HepG2 (cell line): Measurements from ENCODE around the gene ADAM10. TPM values are rescaled to one million over a fixed set of nuclear protein-coding genes. Genes with fewer than 3 reads are reported as not detected.

Source experiments
- ATAC-seq: fragments of 200-7000 bp; cut with Tn5 transposase; 3 replicates; pipeline ENCODE4 v1.9.1; 2020; ENCODE audit warnings: mild to moderate bottlenecking, moderate library complexity
- BruUV-seq: library from RNA; stranded (reverse); fragments of 400-500 nt; replicated peaks from 2 replicates; lab custom pipeline; 2021; lab: Mats Ljungman, UMichigan
- CTCF ChIA-PET: fragments of 300-600 bp; formaldehyde crosslinking; extraction: SDS; loops from one replicate; lab custom pipeline; 2021; ENCODE audit warnings: low total read pairs, inconsistent platforms, low intra/inter-chr PET ratio; lab: Yijun Ruan, JAX
- POLR2A ChIA-PET: fragments of 350-600 bp; sonication (Branson Sonifier 250); formaldehyde crosslinking; loops from one replicate; lab custom pipeline; 2020; ENCODE audit warnings: antibody characterized with exemption, inconsistent platforms; lab: Yijun Ruan, JAX
- DNase-seq: peaks from one replicate; pipeline ENCODE4 v3.0.0-alpha.2; 2015; ENCODE audit warnings: low spot score
- FAIRE-seq: peaks from 3 replicates; lab custom pipeline; 2011; peaks lifted over from hg19 to GRCh38; lab: Jason Lieb, UNC
- H2AFZ ChIP-seq: one replicate; pipeline ENCODE4 v1.6.1; 2011; ENCODE audit warnings: low read length, inconsistent platforms
- H3K27ac ChIP-seq: fragments of 300-600 bp; 3 replicates; pipeline ENCODE4 v1.8.0; 2011; ENCODE audit warnings: mixed run types, mild to moderate bottlenecking, mixed read lengths, low read length, inconsistent platforms; ENCODE audit not compliant: insufficient read depth; ENCODE audit errors: extremely low read length
- H3K27me3 ChIP-seq, 2 experiments: fragments of 200-600 bp in 1 of 2; 2 replicates in 1 of 2; 3 replicates in 1 of 2; pipeline versions ENCODE4 v1.6.0 to v1.8.0; 2011; ENCODE audit warnings: low read length in 2 of 2, mild to moderate bottlenecking in 2 of 2, moderate library complexity in 2 of 2, inconsistent platforms in 1 of 2; ENCODE audit not compliant: insufficient read depth in 2 of 2, control insufficient read depth in 1 of 2
- H3K36me3 ChIP-seq, 2 experiments: fragments of 200-600 bp in 1 of 2; replicated peaks in 1 of 2; 2 replicates in 1 of 2; 3 replicates in 1 of 2; pipeline versions ENCODE4 v1.5.1 to v1.8.0; 2011; ENCODE audit warnings: low read length in 2 of 2, inconsistent platforms in 1 of 2; ENCODE audit not compliant: insufficient read depth in 2 of 2, control insufficient read depth in 1 of 2
- H3K4me1 ChIP-seq: 2 replicates; pipeline ENCODE4 v1.5.1; 2012; ENCODE audit warnings: low read length, inconsistent platforms; ENCODE audit not compliant: insufficient read depth
- H3K4me2 ChIP-seq: 2 replicates; pipeline ENCODE4 v1.6.0; 2011; ENCODE audit warnings: low read depth, low read length, inconsistent platforms
- H3K4me3 ChIP-seq, 3 experiments: fragments of 200-600 bp in 1 of 3; sonication (generic), shearing (Covaris generic) in 1 of 3; replicated peaks in 1 of 3; 2 replicates each; pipeline ENCODE4 v1.5.1; 2011 to 2016; ENCODE audit warnings: low read length in 3 of 3, inconsistent platforms in 2 of 3, low read depth in 2 of 3, mild to moderate bottlenecking in 2 of 3, control low read depth in 1 of 3, mixed read lengths in 1 of 3; ENCODE audit not compliant: insufficient read depth in 1 of 3
- H3K79me2 ChIP-seq: one replicate; pipeline ENCODE4 v1.6.1; 2011; ENCODE audit warnings: low read length, inconsistent platforms; ENCODE audit not compliant: insufficient read depth
- H3K9ac ChIP-seq: 2 replicates; pipeline ENCODE4 v1.6.0; 2011; ENCODE audit warnings: mild to moderate bottlenecking, low read depth, low read length, inconsistent platforms; ENCODE audit not compliant: insufficient read depth
- H3K9me3 ChIP-seq: 2 replicates; pipeline ENCODE4 v1.5.1; 2012; ENCODE audit warnings: mild to moderate bottlenecking, low read length
- H4K20me1 ChIP-seq: 2 replicates; pipeline ENCODE4 v1.6.0; 2011; ENCODE audit warnings: inconsistent platforms, mild to moderate bottlenecking, low read length, moderate library complexity; ENCODE audit not compliant: insufficient read depth
- CENPX ChIP-seq: sonication (generic); formaldehyde crosslinking; IDR thresholded peaks from 2 replicates; pipeline ENCODE4 v1.9.0; 2021; ENCODE audit warnings: mild to moderate bottlenecking, missing genetic modification reagents, moderate library complexity
- DPF2 ChIP-seq: sonication (generic); formaldehyde crosslinking; IDR thresholded peaks from 2 replicates; pipeline ENCODE4 v1.4.0; 2020; ENCODE audit warnings: mild to moderate bottlenecking, low read depth, missing genetic modification reagents, borderline replicate concordance
- FOXA1 ChIP-seq, 2 experiments: fragments of 450-650 bp in 1 of 2; sonication (generic) in 1 of 2; formaldehyde crosslinking in 1 of 2; IDR thresholded peaks; 2 replicates each; pipeline versions ENCODE4 v1.4.0 to v1.6.1; 2016 to 2020; ENCODE audit warnings: missing genetic modification reagents in 1 of 2
- IKZF1 ChIP-seq: fragments of 450-650 bp; IDR thresholded peaks from 2 replicates; pipeline ENCODE4 v1.7.1; 2016
- ISX ChIP-seq: sonication (generic); formaldehyde crosslinking; conservative IDR thresholded peaks from 2 replicates; pipeline ENCODE4 v1.5.0; 2020; ENCODE audit warnings: missing genetic modification reagents
- KDM4B ChIP-seq: sonication (generic); formaldehyde crosslinking; IDR thresholded peaks from 2 replicates; pipeline ENCODE4 v1.4.0; 2020; ENCODE audit warnings: missing genetic modification reagents
- LBX2 ChIP-seq: sonication (generic); formaldehyde crosslinking; IDR thresholded peaks from 2 replicates; pipeline ENCODE4 v1.5.0; 2020; ENCODE audit warnings: missing genetic modification reagents, mild to moderate bottlenecking, borderline replicate concordance
- MATR3 ChIP-seq: sonication (generic); formaldehyde crosslinking; IDR thresholded peaks from 2 replicates; pipeline ENCODE4 v1.4.0; 2020; ENCODE audit warnings: missing genetic modification reagents
- MEF2D ChIP-seq: sonication (generic); formaldehyde crosslinking; IDR thresholded peaks from 2 replicates; pipeline ENCODE4 v1.5.1; 2020; ENCODE audit warnings: mild to moderate bottlenecking, missing genetic modification reagents
- MLXIP ChIP-seq: sonication (generic); formaldehyde crosslinking; IDR thresholded peaks from 2 replicates; pipeline ENCODE4 v1.9.0; 2021; ENCODE audit warnings: missing genetic modification reagents, borderline replicate concordance
- MXI1 ChIP-seq: IDR thresholded peaks from 3 replicates; pipeline ENCODE4 v1.6.1; 2012; ENCODE audit warnings: low read depth, low read length, inconsistent platforms, borderline replicate concordance
- POGZ ChIP-seq: sonication (generic); formaldehyde crosslinking; IDR thresholded peaks from 2 replicates; pipeline ENCODE4 v1.4.0; 2020; ENCODE audit warnings: mild to moderate bottlenecking, missing genetic modification reagents
- RBM22 ChIP-seq: fragments of 200-400 bp; formaldehyde crosslinking; optimal IDR thresholded peaks from 2 replicates; pipeline ENCODE3; 2017; ENCODE audit warnings: mild to moderate bottlenecking, low read length, moderate library complexity
- SMARCE1 ChIP-seq: fragments of 450-650 bp; IDR thresholded peaks from 2 replicates; pipeline ENCODE4 v1.6.1; 2017; ENCODE audit warnings: borderline replicate concordance
- WIZ ChIP-seq: sonication (generic); formaldehyde crosslinking; IDR thresholded peaks from 2 replicates; pipeline ENCODE4 v1.5.1; 2020; ENCODE audit warnings: mild to moderate bottlenecking, missing genetic modification reagents
- ZNF44 ChIP-seq: sonication (generic); formaldehyde crosslinking; IDR thresholded peaks from 2 replicates; pipeline ENCODE4 v1.5.1; 2020; ENCODE audit warnings: mild to moderate bottlenecking, missing genetic modification reagents
- ZNF484 ChIP-seq: sonication (generic); formaldehyde crosslinking; IDR thresholded peaks from 2 replicates; pipeline ENCODE4 v1.5.1; 2020; ENCODE audit warnings: mild to moderate bottlenecking, low read depth, missing genetic modification reagents, borderline replicate concordance
- ZNF580 ChIP-seq: IDR thresholded peaks from 2 replicates; pipeline ENCODE4 v1.6.1; 2016; ENCODE audit warnings: low read depth, borderline replicate concordance
- ZNF589 ChIP-seq: sonication (generic); formaldehyde crosslinking; conservative IDR thresholded peaks from 2 replicates; pipeline ENCODE4 v1.8.0; 2022; ENCODE audit warnings: mild to moderate bottlenecking, moderate library complexity, missing genetic modification reagents
- ZNF713 ChIP-seq: sonication (generic); formaldehyde crosslinking; IDR thresholded peaks from 2 replicates; pipeline ENCODE4 v1.4.0; 2020; ENCODE audit warnings: mild to moderate bottlenecking, missing genetic modification reagents
- ZNF792 ChIP-seq: IDR thresholded peaks from 2 replicates; pipeline ENCODE4 v1.6.1; 2016
- WGBS: methylation state at CpG from one replicate; pipeline ENCODE4 v1.1.6; 2017; ENCODE audit warnings: low lambda C conversion rate; 5-methylcytosine and 5-hydroxymethylcytosine counted together
- in situ Hi-C: cut with HindIII; loops from 2 replicates; pipeline ENCODE4 v1.10.0; 2017; ENCODE audit warnings: low pct_unique_long_range_greater_than_20kb; ENCODE audit not compliant: extremely low pct_ligation_motif_present
- intact Hi-C: fragments of 100-400 bp; cut with micrococcal nuclease; formaldehyde crosslinking; loops from one replicate; pipeline ENCODE4 v1.10.0; 2022; ENCODE audit not compliant: unreplicated experiment
- polyA plus RNA-seq, 8 experiments: library from polyadenylated mRNA; depleted of rRNA in 3 of 8; stranded (reverse) in 7 of 8; unstranded in 1 of 8; fragments of >200 nt; fragmentation: Illumina TruSeq in 4 of 8; extraction: Trizol in 4 of 8; gene quantifications; 2 replicates each; pipeline versions ENCODE4 v1.2.1 to v1.2.3, GENCODE V29; 2011 to 2016; ENCODE audit warnings: low read depth in 4 of 8, missing spikeins in 1 of 8, mixed read lengths in 1 of 8; ENCODE audit not compliant: insufficient read depth in 1 of 8
- total RNA-seq, 5 experiments: library from RNA; depleted of rRNA; stranded (reverse); fragments of >200 nt; fragmentation: Illumina TruSeq; extraction: Trizol; gene quantifications; 2 replicates each; pipeline ENCODE4 v1.2.3, GENCODE V29; 2016; ENCODE audit warnings: low read depth in 1 of 5

The ADAM10 gene
- total and polyA plus RNA-seq, 2 of the 13 experiments (the other 11 are each of a cell fraction or from before 2014, with no cell fraction given), result 92.7 to 125 TPM

GRCh38 chr15:58770857-58771620, 21.5 kb upstream of the ADAM10 start, which contains the start of gene MINDY2:
Gene MINDY2, plus strand, starts transcription at chr15:58771302. Its CDS starts 94 bp downstream, at chr15:58771396.
- H3K27me3 ChIP-seq, result no peaks in the 10 kb centered on the region; a peak in 1 of 5 replicates
- WGBS, result 3% methylated on average over 5 of the region's 75 CpGs
- peak; percentile 96 for ATAC-seq
- no TSS peak for BruUV-seq
- peak; percentile 96 for DNase-seq
- H3K79me2 ChIP-seq, result peaks cover 41% of the 10 kb centered on the region
- H4K20me1 ChIP-seq, result peaks cover 5% of the 10 kb centered on the region; the same call in 1 of the 2 replicates
- FAIRE-seq, result peak; percentile 88
- intact Hi-C loops (loop anchor here (1.0 to 5.0 kb wide), 2 partner anchors 21 to 544 kb away; no protein-coding TSS in a partner anchor), in situ Hi-C loops (no loop called here)
- ChIA-PET POLR2A (interaction anchor here (0.7 to 2.7 kb wide), 37 partner anchors 9 to 602 kb away, joined by 3 to 111 read pairs (median 6); partner anchors contain the start of genes ADAM10 and MYO1E), CTCF (no interaction called here)
- H3K9me3 ChIP-seq, result no peaks in the 10 kb centered on the region
- peaks cover 40% of the 10 kb centered on the region for H3K4me1 ChIP-seq
- peak within 1 kb of the TSS; percentile 55 for H2AFZ ChIP-seq
- H3K36me3 ChIP-seq, result peaks cover 0 to under 1% of the 10 kb centered on the region in 2 experiments; a peak in 1 of 5 replicates
- peak within 1 kb of the TSS; percentile 89 for H3K27ac ChIP-seq
- H3K9ac ChIP-seq, result peak within 1 kb of the TSS; percentile 78
- H3K4me3 ChIP-seq, result peak within 1 kb of the TSS; percentile 81 to 94 (median 94)
- H3K4me2 ChIP-seq, result peak within 1 kb of the TSS; percentile 87
- TF ChIP-seq MXI1 (peak; percentile 98), ZNF484 (no peak), ZNF792 (peak; percentile 89), DPF2 (no peak; the same call in 1 of the 2 replicates), ZNF580 (no peak; the same call in 1 of the 2 replicates), ZNF713 (no peak), IKZF1 (no peak), ISX (CRISPR knock-in tag) (no peak), FOXA1 (IDR thresholded peaks at IDR 0.05) (no peak), FOXA1 (CRISPR knock-in tag; IDR thresholded peaks at IDR 0.05) (no peak), MEF2D (CRISPR knock-in tag) (no peak), ZNF44 (CRISPR knock-in tag) (peak; percentile 36; the same call in 1 of the 2 replicates), SMARCE1 (no peak), RBM22 (no peak), LBX2 (CRISPR knock-in tag) (no peak), CENPX (CRISPR knock-in tag) (no peak), WIZ (CRISPR knock-in tag) (no peak), POGZ (CRISPR knock-in tag) (peak; percentile 86), ZNF589 (CRISPR knock-in tag) (peak; percentile 78), KDM4B (CRISPR knock-in tag) (no peak), MATR3 (no peak), MLXIP (CRISPR knock-in tag) (peak; percentile 23; the same call in 1 of the 2 replicates)
